22Rv1 (cell line): ENCODE data around the gene SLX1A.
"Not testable (repeated sequence)": the region's sequence is repeated elsewhere in the genome, so short reads cannot be mapped to it uniquely, and the experiment has no call there.

Experiments
- H3K27ac ChIP-seq: fragments of 450-650 bp; 2 replicates; pipeline ENCODE4 v1.5.1; 2017

SLX1A gene

DNA sequence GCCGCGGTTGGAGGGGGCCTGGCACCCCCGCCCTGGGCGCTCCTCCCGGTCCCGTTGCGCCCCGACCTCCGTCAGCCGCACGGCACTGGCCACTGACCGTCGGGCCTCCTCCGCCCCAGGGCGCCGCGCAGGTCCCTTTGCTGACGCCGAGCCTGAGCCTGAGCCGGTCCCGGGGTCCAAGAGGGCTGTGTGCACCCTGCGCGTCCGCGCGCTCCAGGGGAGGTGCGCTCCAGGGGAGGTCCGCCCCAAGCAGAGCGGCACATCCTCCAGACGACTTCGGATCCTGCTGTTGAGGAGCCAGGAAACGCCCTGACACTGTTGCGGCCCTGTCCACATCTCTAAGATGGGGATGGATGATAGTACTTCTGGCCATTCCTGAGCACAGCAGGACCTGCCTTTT lies 12.6 kb downstream of the SLX1A start:
- not testable (repeated sequence) for H3K27ac ChIP-seq

DNA sequence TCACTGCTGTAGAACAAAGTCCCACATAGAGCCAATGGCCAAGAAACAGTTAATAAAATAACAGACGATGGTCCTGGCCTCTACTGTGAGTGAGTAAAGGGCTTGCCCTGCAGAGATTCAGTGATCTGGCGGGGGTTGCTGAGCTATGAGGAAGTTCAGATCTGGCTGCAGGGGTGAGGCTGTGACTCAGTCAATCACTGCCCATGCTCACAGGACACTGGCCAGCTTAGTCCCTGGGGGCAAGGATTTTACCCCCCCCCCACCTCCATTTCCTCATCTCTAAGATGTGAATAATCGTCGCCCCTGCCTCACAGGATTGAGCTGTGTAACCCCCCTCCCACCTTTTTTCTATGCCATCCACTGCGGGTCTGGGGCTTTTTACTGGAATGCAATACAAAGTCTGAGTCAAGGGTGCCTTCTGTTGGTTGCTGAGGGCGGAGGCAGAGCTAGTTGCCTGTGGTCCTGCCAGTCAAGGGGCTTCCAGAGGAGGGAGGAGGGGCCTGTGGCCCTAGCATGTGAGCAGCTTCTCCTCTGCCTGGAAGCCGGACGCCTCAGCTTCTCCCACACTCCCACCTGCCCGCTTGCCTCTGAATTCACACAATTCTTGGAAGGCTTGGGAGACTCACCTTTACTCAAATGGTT lies 13.5 kb downstream of the SLX1A start:
- not testable (repeated sequence) for H3K27ac ChIP-seq

DNA sequence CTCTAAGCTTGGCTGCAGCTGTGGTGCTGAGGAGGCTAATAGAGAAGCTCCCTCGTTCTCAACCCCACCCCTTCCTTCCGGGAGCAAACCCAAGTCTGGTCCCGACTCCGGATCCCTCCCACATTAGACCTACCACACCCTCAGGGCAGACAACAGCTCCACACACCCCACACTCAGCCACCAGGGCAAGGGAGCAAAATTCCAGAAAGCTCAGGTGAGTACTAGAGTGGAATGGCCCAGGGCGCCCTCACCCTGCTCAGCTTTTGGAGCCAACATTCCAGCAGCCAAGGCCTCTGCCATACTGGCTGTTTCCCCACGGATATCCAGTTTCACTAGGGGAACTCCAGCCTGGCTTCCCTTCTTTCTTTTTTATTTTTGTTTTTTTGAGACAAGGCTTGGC lies 15.4 kb downstream of the SLX1A start:
- H3K27ac ChIP-seq, result not testable (repeated sequence)

DNA sequence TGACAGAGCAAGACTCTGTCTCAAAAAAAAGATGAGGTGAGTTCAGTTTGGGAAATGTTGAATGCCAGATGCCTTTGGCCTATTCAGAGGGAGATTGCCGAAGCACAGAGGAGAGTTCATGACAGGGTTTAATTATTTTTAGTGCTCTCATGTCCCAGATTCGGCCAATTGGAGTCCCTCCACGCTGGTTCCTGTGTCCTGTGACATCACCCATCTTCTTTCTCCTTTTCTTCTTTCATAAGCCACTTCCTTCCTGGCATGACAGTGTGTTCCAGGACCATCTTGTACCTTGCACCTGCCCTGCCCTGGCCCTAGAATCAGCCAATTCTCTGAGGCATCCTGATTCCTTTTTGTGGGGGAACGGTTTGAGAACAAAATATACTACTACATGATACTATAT lies 17.7 kb downstream of the SLX1A start:
- H3K27ac ChIP-seq, result not testable (repeated sequence)

DNA sequence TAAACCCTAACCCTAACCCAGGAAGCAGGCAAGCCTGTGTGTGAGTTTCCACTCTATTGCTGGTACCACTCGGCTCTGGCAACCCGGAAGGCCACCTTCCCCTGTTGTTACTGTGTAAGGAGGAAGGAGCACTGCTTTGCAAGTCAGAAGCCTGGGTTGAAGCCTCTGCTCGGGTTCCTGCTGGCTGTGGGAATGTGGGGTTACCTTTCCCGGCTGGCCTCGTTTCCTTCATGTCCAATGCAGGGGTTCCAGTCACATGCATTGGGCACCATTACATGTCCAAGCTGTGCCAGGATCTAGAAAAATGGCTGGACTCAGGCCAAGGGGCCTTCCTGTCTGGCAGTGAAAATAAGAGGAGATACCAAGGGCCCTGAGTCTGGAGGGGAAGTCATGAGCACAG lies 23.4 kb downstream of the SLX1A start:
- not testable (repeated sequence) for H3K27ac ChIP-seq
